Endothelial cell (in vitro differentiated cells): ENCODE results near the gene MYO18B. TPM values are rescaled to one million over a fixed set of nuclear protein-coding genes. Genes with fewer than 3 reads are reported as not detected.

Experiments
- DNase-seq: peaks from one replicate; pipeline ENCODE4 v3.0.0; 2021; ENCODE audit warnings: low spot score
- H3K27ac Mint-ChIP-seq: one replicate; pipeline ENCODE4 v1.8.0; 2021; ENCODE audit warnings: mixed read lengths, inconsistent platforms; ENCODE audit not compliant: unreplicated experiment
- H3K27me3 Mint-ChIP-seq: one replicate; pipeline ENCODE4 v1.8.0; 2021; ENCODE audit warnings: mild to moderate bottlenecking, moderate library complexity, mixed read lengths, inconsistent platforms; ENCODE audit not compliant: unreplicated experiment
- H3K36me3 Mint-ChIP-seq: one replicate; pipeline ENCODE4 v1.8.0; 2021; ENCODE audit warnings: mild to moderate bottlenecking, low read depth, mixed read lengths, inconsistent platforms; ENCODE audit not compliant: unreplicated experiment
- H3K4me1 Mint-ChIP-seq: one replicate; pipeline ENCODE4 v1.8.0; 2021; ENCODE audit warnings: mild to moderate bottlenecking, mixed read lengths, inconsistent platforms; ENCODE audit not compliant: unreplicated experiment
- H3K4me3 Mint-ChIP-seq: one replicate; pipeline ENCODE4 v1.8.0; 2021; ENCODE audit warnings: mild to moderate bottlenecking, mixed read lengths, inconsistent platforms; ENCODE audit not compliant: unreplicated experiment
- H3K9me3 Mint-ChIP-seq: one replicate; pipeline ENCODE4 v1.8.0; 2021; ENCODE audit warnings: mixed read lengths, inconsistent platforms; ENCODE audit not compliant: unreplicated experiment
- total RNA-seq: library from RNA; stranded (reverse); fragmentation: NEBNext Ultra II Directional; extraction: Animal tissue kit (Norgen Biotek cat#: 25700); gene quantifications from one replicate; pipeline ENCODE4 v1.2.1, GENCODE V29; 2021; ENCODE audit not compliant: unreplicated experiment
- TF ChIP-seq, protein P1 (sequence below): fragments of 200-600 bp; sonication (generic); IDR thresholded peaks from one replicate; pipeline ENCODE4 v1.5.0; 2021; ENCODE audit warnings: antibody characterized with exemption; ENCODE audit not compliant: unreplicated experiment

MYO18B gene
- total RNA-seq, 1 donor from 2014 or later: not detected

DNA sequence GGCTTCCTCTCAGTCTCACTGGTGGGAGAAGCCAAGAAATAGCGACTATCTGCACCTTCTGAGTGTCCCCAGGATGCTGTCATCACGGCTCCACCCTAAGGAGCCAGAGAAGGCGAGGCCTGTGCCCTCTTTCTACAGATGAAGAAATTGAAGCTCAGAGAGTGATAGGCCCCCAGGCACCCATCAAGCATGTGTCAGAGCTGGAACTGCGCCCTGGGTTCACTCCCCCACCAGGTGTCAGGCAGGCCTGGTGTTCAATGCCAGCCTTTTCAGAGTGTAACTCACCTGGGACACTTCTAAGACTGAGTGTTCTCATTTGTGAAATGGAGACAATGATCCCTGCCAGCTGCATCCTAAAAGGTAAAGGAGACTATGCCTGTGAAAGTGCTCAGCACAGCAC, 299.9 kb downstream of the MYO18B start:
- Mint-ChIP-seq H3K9me3 (no peaks in the 10 kb centered on the region), H3K4me3 (no peak overlapping the region), H3K27me3 (no peaks in the 10 kb centered on the region), H3K27ac (no peak overlapping the region), H3K36me3 (no peaks in the 10 kb centered on the region), H3K4me1 (no peaks in the 10 kb centered on the region)
- TF ChIP-seq, protein P1, sequence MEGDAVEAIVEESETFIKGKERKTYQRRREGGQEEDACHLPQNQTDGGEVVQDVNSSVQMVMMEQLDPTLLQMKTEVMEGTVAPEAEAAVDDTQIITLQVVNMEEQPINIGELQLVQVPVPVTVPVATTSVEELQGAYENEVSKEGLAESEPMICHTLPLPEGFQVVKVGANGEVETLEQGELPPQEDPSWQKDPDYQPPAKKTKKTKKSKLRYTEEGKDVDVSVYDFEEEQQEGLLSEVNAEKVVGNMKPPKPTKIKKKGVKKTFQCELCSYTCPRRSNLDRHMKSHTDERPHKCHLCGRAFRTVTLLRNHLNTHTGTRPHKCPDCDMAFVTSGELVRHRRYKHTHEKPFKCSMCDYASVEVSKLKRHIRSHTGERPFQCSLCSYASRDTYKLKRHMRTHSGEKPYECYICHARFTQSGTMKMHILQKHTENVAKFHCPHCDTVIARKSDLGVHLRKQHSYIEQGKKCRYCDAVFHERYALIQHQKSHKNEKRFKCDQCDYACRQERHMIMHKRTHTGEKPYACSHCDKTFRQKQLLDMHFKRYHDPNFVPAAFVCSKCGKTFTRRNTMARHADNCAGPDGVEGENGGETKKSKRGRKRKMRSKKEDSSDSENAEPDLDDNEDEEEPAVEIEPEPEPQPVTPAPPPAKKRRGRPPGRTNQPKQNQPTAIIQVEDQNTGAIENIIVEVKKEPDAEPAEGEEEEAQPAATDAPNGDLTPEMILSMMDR: no peak
- no peak for DNase-seq

DNA sequence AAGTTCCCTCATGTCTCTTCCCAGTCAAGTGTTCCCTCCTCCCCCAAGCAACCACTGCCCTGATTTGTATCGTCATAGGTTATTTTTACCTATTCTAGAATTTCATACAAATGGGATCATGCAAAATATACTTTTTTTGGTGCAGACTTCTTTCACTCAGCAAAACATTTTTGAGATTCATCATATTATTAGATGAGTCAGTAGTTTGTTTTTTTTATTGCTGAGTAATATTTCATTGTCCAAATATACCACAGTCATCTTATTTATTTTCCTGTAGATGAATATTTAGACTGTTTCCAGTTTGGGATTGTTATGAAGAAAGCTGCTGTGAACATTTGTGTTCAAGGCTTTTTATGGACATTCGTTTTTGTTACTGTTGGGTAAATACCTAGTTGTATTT, 301.0 kb downstream of the MYO18B start:
- H3K9me3 Mint-ChIP-seq: no peaks in the 10 kb centered on the region
- H3K27me3 Mint-ChIP-seq: no peaks in the 10 kb centered on the region
- DNase-seq: no peak
- H3K4me1 Mint-ChIP-seq: no peaks in the 10 kb centered on the region
- no peak overlapping the region for H3K27ac Mint-ChIP-seq
- no peak overlapping the region for H3K4me3 Mint-ChIP-seq
- TF ChIP-seq, protein P1: no peak
- H3K36me3 Mint-ChIP-seq: no peaks in the 10 kb centered on the region

DNA sequence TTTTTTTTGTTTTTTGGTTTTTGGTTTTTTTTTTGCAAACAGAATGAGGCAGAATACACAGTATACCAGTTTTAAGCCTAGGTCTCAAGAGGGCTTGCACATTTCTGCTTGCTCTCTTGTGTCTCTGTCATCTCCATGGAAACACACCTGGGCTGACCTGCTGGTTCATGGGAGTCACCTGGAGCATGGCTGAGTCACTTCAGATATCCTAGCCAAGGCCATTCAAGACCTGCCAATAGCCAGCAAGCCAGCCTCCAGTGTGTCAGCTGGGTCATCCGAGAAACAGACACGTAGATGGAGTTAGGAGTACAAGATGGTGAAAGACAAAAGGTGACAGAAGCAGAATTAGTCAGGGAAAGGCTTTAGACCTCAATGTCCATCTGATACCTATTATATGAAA, 303.1 kb downstream of the MYO18B start:
- Mint-ChIP-seq H3K9me3 (no peaks in the 10 kb centered on the region), H3K36me3 (no peaks in the 10 kb centered on the region), H3K4me3 (no peak overlapping the region), H3K4me1 (no peaks in the 10 kb centered on the region), H3K27ac (no peak overlapping the region), H3K27me3 (no peaks in the 10 kb centered on the region)
- DNase-seq: no peak
- TF ChIP-seq, protein P1: no peak

DNA sequence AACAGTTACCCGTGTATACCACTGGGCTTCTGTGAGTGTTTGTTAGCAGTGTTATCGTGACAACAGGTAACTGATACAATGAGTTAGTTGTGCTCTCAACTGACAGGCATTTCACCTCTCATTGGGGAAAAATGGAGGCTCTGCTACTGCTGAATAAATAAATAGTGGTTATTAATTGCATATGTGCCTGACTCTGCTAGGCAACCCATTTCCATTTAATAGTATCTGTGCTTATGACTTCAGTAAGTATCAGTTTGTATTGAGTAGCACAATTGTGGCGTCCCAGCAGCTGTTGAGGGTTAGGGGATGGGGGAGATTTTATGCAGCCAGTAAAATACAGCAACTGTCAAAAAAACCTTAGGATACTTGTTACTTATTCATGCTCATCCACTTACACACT, 303.9 kb downstream of the MYO18B start:
- DNase-seq: no peak
- Mint-ChIP-seq H3K4me1 (no peaks in the 10 kb centered on the region), H3K36me3 (no peaks in the 10 kb centered on the region), H3K27ac (no peak overlapping the region), H3K27me3 (no peaks in the 10 kb centered on the region), H3K9me3 (no peaks in the 10 kb centered on the region), H3K4me3 (no peak overlapping the region)
- TF ChIP-seq, protein P1: no peak

DNA sequence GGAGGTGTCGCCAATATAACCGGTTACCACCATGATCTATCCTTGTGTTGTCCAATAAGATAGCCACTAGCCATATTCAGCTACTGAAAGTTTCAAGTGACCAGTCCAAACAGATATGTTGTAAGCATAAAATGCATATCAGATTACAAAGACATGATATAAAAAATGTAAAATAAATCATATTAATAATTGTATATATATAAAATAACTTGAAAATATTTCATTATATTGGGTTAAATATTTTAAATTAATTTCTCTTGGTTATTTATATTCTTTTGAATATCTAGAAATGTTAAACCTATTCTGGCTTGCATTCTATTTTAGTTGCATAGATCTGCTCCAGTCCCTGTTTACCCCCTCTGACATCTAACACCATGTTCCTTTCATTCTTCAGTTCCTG, 305.5 kb downstream of the MYO18B start:
- Mint-ChIP-seq H3K36me3 (no peaks in the 10 kb centered on the region), H3K4me1 (no peaks in the 10 kb centered on the region), H3K4me3 (no peak overlapping the region), H3K9me3 (no peaks in the 10 kb centered on the region), H3K27me3 (no peaks in the 10 kb centered on the region), H3K27ac (no peak overlapping the region)
- TF ChIP-seq, protein P1: no peak
- DNase-seq: no peak
